Stimulated activated CD8-positive, alpha-beta memory T cell treated with anti-CD3 and anti-CD28 coated beads, Interleukin-7, amount 100 ng/mL, for 1 hour (primary cell): ENCODE results near the gene STRIP2.
"Not testable (repeated sequence)": the region's sequence is repeated elsewhere in the genome, so short reads cannot be mapped to it uniquely, and the experiment has no call there.

Source experiments
- DNase-seq, 2 donors: peaks; one replicate each; pipeline ENCODE4 v3.0.0-alpha.2; 2020; ENCODE audit warnings: low read depth in 2 of 2

The STRIP2 gene

GRCh38 chr7:129530795-129531391 is 96.7 kb downstream of the STRIP2 start:
- DNase-seq = no peak

GRCh38 chr7:129531721-129532120 is 97.5 kb downstream of the STRIP2 start:
- DNase-seq = no peak

GRCh38 chr7:129532375-129532774 is 98.1 kb downstream of the STRIP2 start:
- no peak for DNase-seq

- not testable (repeated sequence) for DNase-seq
Observed at GRCh38 chr7:129534558-129535274, 100.5 kb downstream of the STRIP2 start.

GRCh38 chr7:129535896-129536295 is 101.7 kb downstream of the STRIP2 start:
- no peak for DNase-seq

- no peak for DNase-seq
Observed at GRCh38 chr7:129536323-129536722, 102.1 kb downstream of the STRIP2 start.
